NB4 (cell line): ENCODE results near the gene GPR21.

Experiments used
- CTCF ChIP-seq: IDR thresholded peaks from one replicate; pipeline ENCODE4 v1.5.1; 2012; ENCODE audit warnings: low read depth, low read length
- POLR2A ChIP-seq: IDR thresholded peaks from 2 replicates; pipeline ENCODE4 v1.6.1; 2011; ENCODE audit warnings: mild to moderate bottlenecking; ENCODE audit not compliant: insufficient read length; ENCODE audit errors: extremely low read depth

GRCh38 chr9:123039617-123040219 is 6.3 kb downstream of the GPR21 start:
- no peak for TF ChIP-seq CTCF
- TF ChIP-seq POLR2A = no peak
